ENCODE measurements around the gene TMC4.

- TF ChIP-seq CTCF (IDR thresholded peaks at IDR 0.05 in 4 of 5, conservative IDR thresholded peaks at IDR 0.05 in 1 of 5) (no peak), POLR2A (IDR thresholded peaks at IDR 0.05) (no peak)
Observed at GRCh38 chr19:54207676-54207982, 34.7 kb upstream of the TMC4 start.

All from gastrocnemius medialis (tissue), 4 donors.